Measurements from ENCODE around the gene VCPKMT.

Gene VCPKMT

GRCh38 chr14:50121486-50121885 lies 5.1 kb upstream of the VCPKMT start:
- TF ChIP-seq, protein P1, sequence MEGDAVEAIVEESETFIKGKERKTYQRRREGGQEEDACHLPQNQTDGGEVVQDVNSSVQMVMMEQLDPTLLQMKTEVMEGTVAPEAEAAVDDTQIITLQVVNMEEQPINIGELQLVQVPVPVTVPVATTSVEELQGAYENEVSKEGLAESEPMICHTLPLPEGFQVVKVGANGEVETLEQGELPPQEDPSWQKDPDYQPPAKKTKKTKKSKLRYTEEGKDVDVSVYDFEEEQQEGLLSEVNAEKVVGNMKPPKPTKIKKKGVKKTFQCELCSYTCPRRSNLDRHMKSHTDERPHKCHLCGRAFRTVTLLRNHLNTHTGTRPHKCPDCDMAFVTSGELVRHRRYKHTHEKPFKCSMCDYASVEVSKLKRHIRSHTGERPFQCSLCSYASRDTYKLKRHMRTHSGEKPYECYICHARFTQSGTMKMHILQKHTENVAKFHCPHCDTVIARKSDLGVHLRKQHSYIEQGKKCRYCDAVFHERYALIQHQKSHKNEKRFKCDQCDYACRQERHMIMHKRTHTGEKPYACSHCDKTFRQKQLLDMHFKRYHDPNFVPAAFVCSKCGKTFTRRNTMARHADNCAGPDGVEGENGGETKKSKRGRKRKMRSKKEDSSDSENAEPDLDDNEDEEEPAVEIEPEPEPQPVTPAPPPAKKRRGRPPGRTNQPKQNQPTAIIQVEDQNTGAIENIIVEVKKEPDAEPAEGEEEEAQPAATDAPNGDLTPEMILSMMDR (IDR thresholded peaks at IDR 0.05; ENCODE audit: low read depth, low read length): no peak
- no peak overlapping the region for H3K4me3 ChIP-seq (ENCODE audit: low read depth, low read length)

DNA sequence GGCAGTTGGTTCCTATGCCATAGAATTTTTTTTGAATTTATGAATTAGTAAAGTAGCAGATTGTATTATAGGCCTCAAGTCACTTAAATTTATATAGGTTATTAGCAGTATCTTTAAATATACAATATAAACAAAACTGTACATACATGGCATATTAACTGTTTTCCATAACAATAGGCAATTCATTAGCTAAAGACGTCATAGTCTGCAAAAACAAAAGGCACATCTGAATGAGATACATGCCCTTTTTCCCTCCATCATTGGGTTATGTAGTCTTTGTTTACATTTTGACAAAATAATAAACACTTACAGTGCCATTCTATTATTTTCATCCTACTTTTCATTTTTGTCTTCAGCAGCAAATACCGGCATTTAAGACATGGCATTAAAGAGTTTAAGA lies 1.1 kb upstream of the VCPKMT start:
- TF ChIP-seq, protein P1 (IDR thresholded peaks at IDR 0.05; ENCODE audit: low read depth, low read length): no peak
- no peak overlapping the region for H3K4me3 ChIP-seq (ENCODE audit: low read depth, low read length)

GRCh38 chr14:50116966-50117365 lies 594 bp upstream of the VCPKMT start:
- H3K4me3 ChIP-seq (ENCODE audit: low read depth, low read length): peak overlapping the region; percentile 79
- TF ChIP-seq, protein P1 (IDR thresholded peaks at IDR 0.05; ENCODE audit: low read depth, low read length): no peak

DNA sequence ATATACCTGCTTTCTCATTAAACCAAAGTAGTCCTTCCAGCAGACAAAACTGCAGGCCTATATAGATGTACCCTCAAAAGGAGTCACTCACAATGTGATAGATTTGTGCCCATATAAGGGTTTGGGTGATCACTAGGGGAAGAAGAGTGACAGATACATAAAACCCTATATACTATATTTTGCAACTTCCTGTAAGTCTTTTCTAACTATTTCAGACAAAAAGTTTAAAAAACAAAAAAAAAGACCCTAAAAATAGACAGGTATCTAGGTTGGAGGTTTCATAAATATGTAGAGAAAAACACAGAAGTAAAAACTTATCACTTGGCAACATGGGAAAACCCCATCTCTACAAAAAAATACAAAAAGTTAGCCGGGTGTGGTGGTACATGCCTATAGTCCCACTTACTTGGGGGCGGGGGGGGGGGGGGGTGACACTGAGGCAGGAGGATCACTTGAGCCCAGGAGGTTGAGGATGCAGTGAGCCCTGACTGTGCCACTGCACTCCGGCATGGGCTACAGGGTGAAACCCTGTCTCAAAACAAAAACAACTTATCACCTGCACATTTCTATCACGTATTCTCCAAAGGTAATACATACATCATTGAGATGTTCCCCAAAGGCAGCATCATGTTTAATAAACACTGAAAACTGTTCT lies 2.9 kb downstream of the VCPKMT start:
- TF ChIP-seq, protein P1 (IDR thresholded peaks at IDR 0.05; ENCODE audit: low read depth, low read length): no peak
- H3K4me3 ChIP-seq (ENCODE audit: low read depth, low read length): no peak overlapping the region

GRCh38 chr14:50110323-50111037 lies 5.9 kb downstream of the VCPKMT start:
- TF ChIP-seq, protein P1 (IDR thresholded peaks at IDR 0.05; ENCODE audit: low read depth, low read length): no peak
- no peak overlapping the region for H3K4me3 ChIP-seq (ENCODE audit: low read depth, low read length)

DNA sequence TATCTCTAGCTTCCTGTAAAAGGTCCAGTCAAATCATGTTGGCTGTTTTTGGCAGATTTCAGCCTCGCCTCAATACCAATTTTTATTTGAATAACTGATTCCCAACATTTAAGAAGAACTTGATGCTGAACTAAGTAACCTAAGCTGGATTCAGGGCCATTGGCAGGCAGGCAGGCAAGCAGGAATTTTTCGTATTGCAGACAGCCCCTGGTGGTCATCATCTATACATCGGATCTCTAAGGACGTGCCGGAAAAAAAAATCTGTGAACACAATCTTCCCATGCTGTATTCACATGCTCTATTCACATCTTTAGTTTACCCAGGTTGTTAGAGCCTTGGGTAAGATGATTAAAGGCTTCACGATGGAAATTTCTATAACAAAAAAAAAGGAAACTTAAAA lies 7.0 kb downstream of the VCPKMT start:
- no peak overlapping the region for H3K4me3 ChIP-seq (ENCODE audit: low read depth, low read length)
- TF ChIP-seq, protein P1 (IDR thresholded peaks at IDR 0.05; ENCODE audit: low read depth, low read length): no peak

GRCh38 chr14:50107850-50108249 lies 8.5 kb downstream of the VCPKMT start:
- H3K4me3 ChIP-seq (ENCODE audit: low read depth, low read length): no peak overlapping the region
- TF ChIP-seq, protein P1 (IDR thresholded peaks at IDR 0.05; ENCODE audit: low read depth, low read length): no peak
